IPS DF 19.7 (cell line): ENCODE results near the gene GRB14.

Experiments used
- DNase-seq: peaks from one replicate; pipeline ENCODE4 v3.0.0-alpha.2; 2013; ENCODE audit warnings: low read depth, low spot score

The GRB14 gene

DNA sequence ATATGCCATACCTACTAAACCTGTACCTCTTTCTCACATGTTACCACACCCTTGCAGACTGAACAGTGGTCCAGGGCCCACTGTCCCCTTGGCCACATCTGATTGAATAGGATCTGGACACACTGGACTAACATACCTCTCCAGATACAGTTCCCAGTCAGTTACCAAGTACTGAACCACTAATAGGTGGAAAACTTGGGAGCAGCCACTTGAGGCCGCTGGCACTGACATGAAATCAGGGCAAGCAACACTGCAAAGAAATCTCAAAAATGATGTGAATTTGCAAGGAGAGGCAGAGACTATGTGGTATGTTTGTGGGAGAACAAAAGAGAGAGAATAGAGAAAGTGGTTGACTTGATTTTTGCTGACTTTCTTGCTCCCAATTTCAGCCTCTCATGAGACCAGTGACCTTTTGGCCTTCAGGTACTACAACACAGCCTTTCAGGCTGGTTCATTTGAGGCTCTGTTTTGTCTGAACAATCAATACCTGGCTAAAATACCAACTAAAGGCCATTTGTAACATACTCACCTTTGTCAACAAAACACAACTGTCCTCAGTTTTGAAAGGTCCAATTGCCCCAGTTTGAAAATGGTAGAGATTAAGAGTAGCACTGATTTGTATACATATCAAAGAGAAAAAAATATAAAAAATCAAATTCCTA is 7.8 kb downstream of the GRB14 start:
- no peak for DNase-seq

DNA sequence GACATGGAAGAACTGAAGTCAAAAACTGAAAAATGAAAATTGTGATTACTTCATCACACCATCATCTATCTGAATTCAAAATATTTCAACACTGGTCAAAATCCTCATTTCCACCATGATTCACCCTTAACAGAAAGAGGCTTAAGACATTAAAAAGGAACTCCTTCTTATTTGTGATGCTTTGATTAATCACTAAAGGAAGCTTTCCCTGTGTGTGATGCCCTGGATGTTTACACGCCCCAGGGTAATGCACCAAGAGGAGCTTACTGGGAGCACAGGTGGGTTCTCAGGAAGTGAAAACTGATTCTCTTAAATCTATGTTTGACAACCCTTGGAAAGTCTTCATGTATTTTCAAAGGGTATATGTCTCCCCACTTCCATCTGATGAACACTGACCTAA is 11.5 kb downstream of the GRB14 start:
- no peak for DNase-seq

DNA sequence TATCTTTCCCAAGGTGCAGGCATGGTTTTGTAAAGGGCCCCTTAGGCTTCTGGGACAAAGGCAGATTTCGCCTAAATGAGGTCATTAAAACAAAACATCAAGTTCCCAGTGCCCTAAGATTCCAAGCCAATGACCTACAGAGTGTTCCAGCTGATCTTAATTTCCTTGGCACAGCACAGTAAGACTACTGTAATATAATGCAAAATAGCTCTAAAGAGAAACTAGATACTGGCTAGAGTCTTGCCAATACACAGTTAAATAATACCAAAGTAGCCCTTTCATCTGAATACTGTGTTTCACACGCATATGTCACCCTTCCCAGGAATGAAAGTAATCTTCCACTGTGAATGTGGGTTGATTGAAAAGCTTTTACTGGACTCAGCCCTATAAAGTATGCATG is 14.7 kb downstream of the GRB14 start:
- DNase-seq = no peak

DNA sequence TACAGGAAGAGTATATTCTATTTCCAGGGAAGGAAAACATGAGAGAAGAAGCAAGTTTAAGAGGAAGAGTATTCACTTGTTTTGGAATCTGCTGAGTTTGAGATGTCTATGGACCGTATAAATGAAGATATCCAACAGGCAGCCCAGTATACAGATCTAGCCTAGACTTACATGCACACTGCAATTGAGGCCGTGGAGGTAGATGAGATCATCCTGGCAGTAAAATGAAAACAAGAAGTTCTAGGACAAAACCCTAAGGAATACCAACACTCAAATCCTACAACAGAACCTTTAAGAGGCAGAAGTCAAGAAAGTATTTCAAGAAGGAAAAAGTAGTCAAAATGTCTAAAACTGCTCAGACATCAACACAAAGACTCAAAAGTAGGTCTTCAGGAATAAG is 16.0 kb downstream of the GRB14 start:
- no peak for DNase-seq

DNA sequence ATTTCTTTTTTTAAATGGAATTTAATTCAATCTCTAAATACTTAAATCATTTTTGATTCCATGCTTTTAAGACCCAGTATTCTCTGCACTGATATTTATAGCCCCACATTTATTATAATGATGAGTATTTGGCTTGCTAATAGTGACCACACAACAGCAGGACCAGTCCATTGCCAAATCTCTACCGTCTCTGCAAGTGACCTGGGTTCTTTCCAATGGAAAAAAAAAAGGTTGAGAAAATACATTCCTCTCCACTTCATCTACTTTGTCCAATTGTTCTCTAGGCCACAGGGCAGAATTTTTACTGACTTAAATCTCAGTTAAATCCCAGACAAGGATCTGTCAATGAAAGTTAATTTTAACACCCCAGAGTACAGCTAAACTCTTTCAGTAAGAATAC is 20.5 kb downstream of the GRB14 start:
- no peak for DNase-seq

DNA sequence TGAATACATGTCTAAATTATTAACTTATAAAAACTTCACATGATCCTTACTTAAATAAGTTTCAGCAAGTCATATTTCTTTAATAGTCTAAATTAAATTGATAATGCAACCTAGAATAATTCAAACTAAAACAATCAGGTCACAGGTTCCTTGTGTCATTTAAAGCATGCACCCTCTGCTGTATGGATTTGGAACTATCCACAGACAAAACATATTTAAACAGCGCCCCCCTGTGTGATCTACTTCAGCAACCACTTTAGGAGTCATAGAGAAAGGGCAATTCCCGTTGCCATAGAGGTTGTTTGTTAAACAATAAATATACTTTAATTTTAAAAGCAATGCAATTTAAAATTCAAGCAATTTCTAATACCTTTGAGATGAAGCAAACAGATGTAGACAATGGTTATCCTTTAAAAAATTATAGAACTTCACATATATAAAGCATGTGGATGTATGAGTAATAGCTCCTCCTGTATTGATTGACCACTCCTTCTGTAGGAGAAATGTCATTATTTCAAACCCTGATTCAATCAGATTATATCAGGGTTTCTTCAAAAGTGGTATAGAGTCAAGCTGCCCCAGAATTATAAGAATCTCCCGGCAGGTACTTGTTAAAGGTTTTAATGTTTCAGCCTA is 21.2 kb downstream of the GRB14 start:
- DNase-seq = no peak

DNA sequence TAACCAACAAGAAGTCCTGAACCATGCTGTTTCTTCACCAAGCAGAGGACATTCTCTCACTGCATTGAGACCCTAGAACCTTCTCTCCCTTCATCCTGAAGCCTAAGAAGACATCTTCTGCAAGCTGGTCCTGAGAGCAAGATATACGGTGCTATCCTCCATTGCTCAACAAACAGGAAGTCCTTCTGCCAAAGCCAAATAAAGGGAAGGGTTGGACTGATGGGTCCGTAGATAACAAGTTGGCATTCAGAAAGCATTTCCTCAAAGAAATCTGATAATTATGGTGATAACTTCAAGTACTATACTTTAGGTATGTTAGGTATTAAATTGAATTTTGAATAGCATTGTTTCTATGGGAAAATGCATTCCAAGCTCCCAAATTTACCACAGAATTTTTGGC is 23.3 kb downstream of the GRB14 start:
- DNase-seq = no peak

DNA sequence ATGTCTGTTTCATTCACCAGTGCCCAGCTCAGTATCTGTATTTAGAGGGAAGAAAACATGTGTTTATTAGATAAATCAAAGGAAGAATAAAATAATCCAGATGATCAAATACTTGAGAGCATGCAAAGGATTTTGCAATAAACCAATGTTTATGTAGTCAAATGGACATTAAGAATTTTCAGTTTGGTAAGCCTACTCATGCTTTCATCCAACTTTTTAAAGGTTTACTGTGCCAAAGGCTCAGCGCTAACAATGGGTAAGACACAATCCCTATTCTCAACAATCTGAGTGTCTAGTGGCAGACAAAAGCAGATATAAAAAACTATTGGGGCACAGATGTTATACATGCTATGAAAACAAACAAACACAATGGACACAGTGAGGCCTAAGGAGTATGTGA is 26.3 kb downstream of the GRB14 start:
- DNase-seq = no peak

DNA sequence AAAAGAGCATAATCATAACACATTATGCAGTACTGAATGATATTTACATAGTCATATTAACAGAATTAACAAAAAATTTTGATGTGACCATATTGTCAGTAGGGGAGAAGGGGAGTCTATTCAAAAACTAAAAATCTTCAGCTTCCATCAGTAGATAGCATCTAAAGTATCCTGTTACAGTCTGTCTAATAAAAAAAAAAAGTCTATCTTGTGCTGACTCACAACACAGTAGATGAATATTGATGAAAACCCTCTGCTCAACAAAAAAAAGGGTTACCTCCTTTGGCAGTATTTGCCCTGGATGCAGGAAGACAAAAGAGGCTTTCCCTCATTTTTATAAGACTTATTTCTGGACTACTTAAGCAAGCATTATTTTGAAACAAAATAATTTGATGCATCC is 27.3 kb downstream of the GRB14 start:
- no peak for DNase-seq

DNA sequence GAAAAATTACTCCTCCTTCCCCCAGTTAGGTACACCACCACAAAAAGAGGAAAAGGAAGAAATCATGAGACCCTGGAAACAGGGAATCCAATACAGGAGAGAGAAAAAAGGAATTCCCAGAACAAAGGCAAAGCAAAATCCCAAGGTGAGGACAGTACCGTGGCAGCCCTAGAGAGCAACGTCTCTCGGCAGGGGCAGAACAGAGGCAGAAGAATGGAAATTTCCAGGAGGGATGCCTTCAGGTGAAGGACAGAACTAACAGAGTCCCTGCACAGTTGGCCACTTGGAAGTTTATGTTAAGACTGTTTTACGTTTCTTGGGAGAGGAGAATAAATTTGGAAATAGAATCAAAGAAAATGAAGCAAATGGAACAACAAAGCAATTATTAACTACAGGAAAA is 27.7 kb downstream of the GRB14 start:
- no peak for DNase-seq

DNA sequence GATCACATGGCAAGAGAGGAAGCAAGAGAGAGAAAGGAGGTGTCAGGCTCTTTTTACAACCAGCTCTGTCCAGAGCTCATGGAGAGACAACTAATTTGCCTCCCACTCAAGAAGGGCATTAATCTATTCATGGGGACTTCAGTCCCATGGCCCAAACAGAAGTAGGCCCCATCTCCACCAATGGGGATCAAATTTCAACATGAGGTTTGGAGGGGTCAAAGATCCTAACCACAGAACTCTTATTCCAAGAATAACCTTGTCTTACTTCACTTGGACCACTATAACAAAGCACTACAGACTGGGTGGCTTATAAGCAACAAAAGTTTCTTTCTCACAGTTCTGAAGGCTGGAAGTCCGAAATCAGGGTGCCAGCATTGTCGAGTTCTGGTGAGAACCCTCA is 31.8 kb downstream of the GRB14 start:
- no peak for DNase-seq

DNA sequence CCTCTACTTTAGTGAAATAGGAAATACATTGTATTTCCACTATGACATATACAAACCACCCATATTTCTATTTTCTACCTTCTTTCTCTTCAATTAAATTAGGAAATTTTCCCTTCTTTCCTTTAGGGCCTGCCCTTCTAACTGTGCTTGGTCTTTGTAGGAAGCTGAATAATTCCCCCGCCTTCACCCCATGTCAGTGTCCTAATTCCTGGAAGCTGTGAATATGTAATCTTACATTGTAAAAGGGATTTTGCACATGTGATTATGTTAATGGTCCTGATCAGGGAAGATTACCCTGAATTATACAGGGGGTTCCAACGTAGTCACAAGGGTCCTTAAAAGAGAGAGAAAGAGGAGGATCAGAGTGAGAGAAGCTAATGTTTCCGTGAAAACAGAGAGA is 40.2 kb downstream of the GRB14 start:
- DNase-seq = no peak

DNA sequence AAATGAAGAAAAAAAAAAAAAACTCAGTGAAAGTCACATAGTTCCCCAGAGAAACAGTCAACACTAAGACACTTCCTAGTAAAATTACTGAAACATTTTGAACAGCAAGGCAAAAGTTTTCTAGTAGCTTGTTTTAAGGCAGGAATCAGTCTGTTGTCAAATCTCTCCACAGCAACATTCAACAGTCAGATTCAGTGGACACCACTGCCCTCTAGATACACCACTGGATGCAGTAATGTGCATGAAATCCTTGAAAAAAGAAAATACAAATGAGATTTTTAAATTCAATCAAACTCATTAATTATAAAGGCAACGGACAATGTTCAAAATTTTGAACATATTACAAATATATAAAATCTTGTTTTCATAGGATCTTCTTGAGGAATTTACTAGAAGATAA is 46.4 kb downstream of the GRB14 start:
- DNase-seq = no peak

DNA sequence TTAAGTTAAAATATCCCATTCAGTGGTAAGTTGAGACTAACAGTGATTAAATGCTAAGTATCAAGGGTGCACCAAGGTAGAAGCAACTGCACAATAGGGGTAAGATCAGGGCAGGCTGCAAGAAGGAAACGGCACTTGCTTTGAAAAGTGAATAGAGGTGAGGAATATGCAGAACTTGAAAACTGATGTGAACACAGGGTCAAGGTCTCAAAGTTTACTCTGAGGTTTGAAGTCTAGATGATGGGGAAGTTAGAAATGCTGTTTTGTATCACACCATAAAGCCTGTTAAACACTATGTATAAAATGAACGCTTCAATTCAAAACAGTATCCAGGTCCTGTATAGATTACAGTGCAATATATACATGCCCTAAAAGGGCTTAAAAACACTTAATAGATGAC is 50.8 kb downstream of the GRB14 start:
- no peak for DNase-seq

DNA sequence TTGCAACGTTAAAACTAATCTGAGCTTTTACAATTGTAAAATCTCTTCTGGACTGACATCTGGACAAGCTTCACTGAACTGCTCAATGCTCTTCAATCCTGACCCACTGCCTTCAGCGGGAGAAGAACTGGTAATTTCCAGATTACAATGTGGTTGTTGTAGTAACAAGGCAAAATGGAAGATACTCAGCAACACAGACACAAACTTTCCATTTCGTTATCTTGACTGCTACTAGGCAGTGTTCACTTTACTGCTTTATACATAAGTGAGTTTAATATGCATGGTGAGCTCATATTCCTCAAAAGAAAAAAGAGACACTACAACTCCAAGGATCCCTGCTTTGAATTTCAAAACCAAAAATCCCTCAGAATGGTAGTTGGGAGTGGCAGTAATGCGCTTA is 51.9 kb downstream of the GRB14 start:
- no peak for DNase-seq

DNA sequence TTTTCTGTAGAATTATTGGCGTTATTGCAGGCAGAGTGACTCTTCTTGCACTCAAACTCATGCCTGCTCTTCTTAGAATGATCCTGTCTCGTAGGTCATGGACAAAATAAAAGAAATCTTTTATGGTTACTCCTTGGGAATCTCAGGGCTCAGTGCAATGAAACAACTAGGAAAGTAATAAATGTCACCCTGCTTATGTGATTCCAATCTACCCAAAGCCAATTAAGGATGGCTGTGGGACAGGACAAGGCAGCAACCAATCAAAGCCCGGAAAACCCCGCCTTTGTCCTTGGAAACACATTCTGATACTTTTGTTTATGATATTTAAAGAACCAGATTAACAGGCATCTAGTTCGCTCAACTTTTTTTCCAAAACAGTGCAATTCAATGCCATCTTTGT is 53.0 kb downstream of the GRB14 start:
- no peak for DNase-seq

DNA sequence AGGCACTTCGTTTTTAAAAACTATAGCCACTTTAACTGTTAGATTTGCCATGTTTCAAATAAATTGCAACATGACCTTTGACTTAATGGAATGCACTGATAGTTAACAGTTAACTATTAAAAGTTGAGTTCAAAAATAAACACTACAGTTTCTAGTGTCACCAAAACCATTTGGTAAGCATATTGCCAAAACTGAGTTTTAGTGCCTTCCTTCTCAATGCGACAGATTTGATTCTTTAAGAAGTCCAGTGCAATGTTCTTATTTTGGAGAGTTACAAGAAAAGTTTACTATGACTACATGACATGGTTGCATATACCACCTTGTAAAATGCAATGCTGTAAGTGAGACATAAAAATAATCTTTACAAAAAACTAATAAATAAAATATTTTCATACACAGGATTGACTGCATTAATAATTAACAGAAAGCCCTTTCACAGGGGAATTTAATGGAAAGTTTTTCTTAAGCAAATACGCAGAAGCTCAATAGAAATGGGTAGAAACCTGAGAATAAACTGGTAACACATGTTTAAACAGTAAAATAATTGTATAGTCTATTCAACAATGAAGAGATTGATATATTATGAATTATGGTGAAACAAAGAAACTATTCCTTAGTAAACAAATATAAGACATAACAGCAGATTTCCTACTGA is 53.8 kb downstream of the GRB14 start:
- DNase-seq = no peak

DNA sequence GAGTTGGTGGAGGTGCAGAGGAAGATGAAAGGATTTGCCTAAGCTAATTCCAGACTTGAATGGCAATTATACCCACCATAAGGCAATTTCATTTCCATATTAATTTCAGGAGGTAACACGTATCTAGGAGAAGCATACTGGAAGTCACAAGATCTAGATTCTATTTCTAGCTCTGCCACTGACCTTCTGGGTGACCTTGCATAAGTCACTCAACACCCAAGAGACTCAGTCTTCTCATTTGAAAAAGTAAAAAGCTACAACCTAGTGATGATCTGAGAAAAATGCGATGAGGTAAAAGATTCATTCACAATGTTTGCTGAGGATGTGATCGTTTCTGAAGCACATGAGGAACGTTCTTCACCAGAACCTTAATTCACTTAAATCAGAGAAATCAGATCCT is 55.9 kb downstream of the GRB14 start:
- DNase-seq = no peak

DNA sequence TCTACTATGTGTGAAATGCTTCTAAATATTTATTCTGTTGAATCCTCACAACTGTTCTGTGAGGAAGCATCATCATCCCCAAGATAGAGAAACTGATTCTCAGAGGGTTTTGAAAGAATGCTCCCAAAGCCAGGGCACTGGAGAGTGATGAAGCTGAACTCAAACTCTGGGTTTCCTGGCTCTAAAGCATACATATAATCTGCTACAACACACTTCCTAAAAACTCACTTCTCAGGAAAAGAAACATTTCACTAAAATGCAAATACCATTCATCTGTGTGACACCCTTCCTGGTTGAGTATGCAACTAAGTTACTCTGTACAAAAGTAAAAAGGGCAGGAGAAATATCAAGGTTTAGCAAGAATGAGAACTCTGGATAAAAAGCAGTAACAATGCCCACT is 58.6 kb downstream of the GRB14 start:
- no peak for DNase-seq

DNA sequence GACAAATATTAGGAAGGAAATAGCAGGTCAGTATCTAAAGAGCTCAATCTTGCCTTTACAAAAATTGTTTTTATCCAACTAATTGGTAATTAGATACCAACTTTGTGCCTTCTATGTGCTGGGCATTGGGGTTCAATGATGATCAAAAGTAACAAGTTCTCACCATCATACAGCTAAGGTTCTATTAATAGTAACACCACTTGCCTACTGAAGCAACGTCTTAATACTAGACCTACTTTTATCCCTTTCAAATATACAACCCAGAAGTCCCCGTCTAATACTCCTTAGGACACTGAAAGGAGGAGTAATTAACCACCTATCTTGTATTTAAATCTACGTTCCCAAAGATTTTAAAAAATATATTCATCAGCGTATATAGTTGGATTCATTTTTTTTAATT is 59.3 kb downstream of the GRB14 start:
- DNase-seq = no peak

DNA sequence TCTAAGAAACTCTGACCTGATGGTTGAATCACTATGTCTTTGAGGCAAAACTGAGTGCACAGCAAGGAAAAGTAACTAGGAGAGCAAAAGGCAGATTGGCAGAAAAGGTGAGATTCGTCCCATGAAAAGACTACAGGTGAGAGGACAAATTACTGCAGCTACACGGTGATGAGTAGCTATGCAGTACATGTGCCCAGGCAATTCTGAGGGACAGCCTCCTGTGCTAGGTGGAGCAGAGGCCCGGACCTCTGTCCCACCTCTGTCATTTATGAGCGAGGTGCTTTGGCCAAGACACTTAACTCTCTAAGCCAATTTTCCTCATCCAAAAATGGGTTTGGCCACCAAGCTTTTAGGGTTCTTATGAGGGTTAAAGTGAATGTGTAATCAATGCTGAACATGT is 59.9 kb downstream of the GRB14 start:
- no peak for DNase-seq

DNA sequence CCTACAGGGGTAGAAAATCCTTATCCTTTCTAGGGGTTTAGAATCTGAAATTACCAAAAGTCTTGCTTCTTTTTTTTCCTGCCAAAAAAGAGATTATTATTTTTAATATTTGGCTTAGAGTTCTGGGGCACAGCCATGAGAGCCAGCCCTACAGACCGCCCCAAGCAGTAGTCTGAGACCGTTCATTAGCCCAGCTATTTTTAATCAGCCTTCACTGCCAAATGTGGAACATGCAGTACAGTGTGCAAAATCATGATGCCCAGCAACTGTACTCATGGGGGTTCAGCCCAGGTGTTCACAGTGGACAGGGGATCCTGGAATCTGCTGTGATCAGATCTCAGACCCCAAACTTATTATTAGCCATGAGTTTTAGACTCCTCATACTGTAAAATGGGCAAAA is 60.4 kb downstream of the GRB14 start:
- no peak for DNase-seq

DNA sequence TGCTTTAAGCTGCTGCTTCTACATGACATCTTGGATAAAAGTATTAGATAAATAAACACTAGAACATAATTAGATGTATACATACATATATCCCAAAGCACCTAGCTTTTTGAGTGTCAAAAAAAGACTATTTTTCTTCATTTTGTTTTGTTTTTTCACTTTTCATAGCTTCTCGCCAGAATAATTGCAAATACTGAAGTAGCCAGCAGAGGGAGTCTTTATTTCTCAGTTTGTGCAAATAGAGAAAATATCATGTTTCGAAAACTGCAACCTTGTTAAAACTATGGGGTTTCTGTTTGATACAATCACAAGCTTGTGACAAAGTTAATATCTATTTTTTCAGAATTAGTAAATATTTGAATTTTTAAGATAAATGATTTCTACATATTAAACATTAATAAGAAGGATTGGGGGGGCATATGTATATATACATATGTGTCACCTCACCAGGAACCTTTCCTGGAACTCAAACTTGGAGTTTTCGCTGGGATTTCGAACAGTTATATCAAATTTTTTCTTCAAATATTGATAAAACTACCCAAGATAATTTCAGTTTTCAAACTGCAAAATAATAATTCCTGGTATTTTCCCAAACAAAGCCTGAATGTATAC is 61.0 kb downstream of the GRB14 start:
- DNase-seq = no peak
